Thoracic aorta (tissue), 2 donors: ENCODE results near the gene RHOXF1. TPM values are rescaled to one million over a fixed set of nuclear protein-coding genes. Genes with fewer than 3 reads are reported as not detected.
"Not testable (repeated sequence)": the region's sequence is repeated elsewhere in the genome, so short reads cannot be mapped to it uniquely, and the experiment has no call there.

Source experiments
- ATAC-seq: fragments of 150-250 bp; one replicate; pipeline ENCODE4 v1.8.0; 2017; ENCODE audit warnings: low read depth; ENCODE audit not compliant: insufficient number of reproducible peaks, low FRiP score
- DNase-seq: peaks from one replicate; pipeline ENCODE4 v3.0.0-alpha.2; 2020; ENCODE audit warnings: low spot score
- H3K27ac ChIP-seq, 2 donors: fragments of 200-600 bp; sonication (generic); 1 replicate in 1 of 2; 2 replicates in 1 of 2; pipeline ENCODE4 v1.5.1; 2016; ENCODE audit warnings: mild to moderate bottlenecking in 2 of 2, moderate library complexity in 2 of 2
- H3K27me3 ChIP-seq: fragments of 200-600 bp; sonication (generic); replicated peaks from 2 replicates; pipeline ENCODE4 v1.6.0; 2016; ENCODE audit warnings: mild to moderate bottlenecking; ENCODE audit not compliant: insufficient read depth
- H3K36me3 ChIP-seq: fragments of 200-600 bp; sonication (generic); one replicate; pipeline ENCODE4 v1.5.1; 2016
- H3K4me1 ChIP-seq, 2 donors: fragments of 200-600 bp; sonication (generic); 1 replicate in 1 of 2; 2 replicates in 1 of 2; pipeline versions ENCODE4 v1.5.1 to v1.6.0; 2016; ENCODE audit warnings: low read depth in 2 of 2, mild to moderate bottlenecking in 1 of 2; ENCODE audit not compliant: control insufficient read depth in 1 of 2
- H3K4me3 ChIP-seq: fragments of 200-600 bp; sonication (generic); 2 replicates; pipeline ENCODE4 v1.5.1; 2016; ENCODE audit warnings: mild to moderate bottlenecking
- H3K9me3 ChIP-seq: fragments of 200-600 bp; sonication (generic); 2 replicates; pipeline ENCODE4 v1.5.1; 2016
- CTCF ChIP-seq: fragments of 200-600 bp; sonication (generic); IDR thresholded peaks from one replicate; pipeline ENCODE4 v1.5.1; 2019; ENCODE audit warnings: antibody characterized with exemption
- total RNA-seq, 2 donors: library from RNA; depleted of rRNA; stranded (reverse); fragments of >200 nt; gene quantifications; one replicate each; pipeline versions ENCODE4 v1.1.0 to v1.2.3, GENCODE V29; 2016

The RHOXF1 gene
- total RNA-seq, 2 donors from 2014 or later, result not detected

- no peak for TF ChIP-seq CTCF
- no peak for ATAC-seq
- no peak overlapping the region for H3K4me3 ChIP-seq
- H3K9me3 ChIP-seq, result no peaks in the 10 kb centered on the region
- H3K4me1 ChIP-seq, result no peaks in the 10 kb centered on the region
- H3K36me3 ChIP-seq, result no peaks in the 10 kb centered on the region
- DNase-seq, result no peak
- no peak overlapping the region for H3K27ac ChIP-seq
- H3K27me3 ChIP-seq, result no peaks in the 10 kb centered on the region
Observed at GRCh38 chrX:120090208-120090607, 25.5 kb downstream of the RHOXF1 start.

GRCh38 chrX:120087289-120088017 is 28.3 kb downstream of the RHOXF1 start:
- TF ChIP-seq CTCF, result no peak
- DNase-seq (no peak), ATAC-seq (no peak)
- Histone ChIP-seq H3K27me3 (no peaks in the 10 kb centered on the region), H3K27ac (no peak overlapping the region), H3K4me3 (no peak overlapping the region), H3K4me1 (no peaks in the 10 kb centered on the region), H3K36me3 (no peaks in the 10 kb centered on the region), H3K9me3 (no peaks in the 10 kb centered on the region)

DNA sequence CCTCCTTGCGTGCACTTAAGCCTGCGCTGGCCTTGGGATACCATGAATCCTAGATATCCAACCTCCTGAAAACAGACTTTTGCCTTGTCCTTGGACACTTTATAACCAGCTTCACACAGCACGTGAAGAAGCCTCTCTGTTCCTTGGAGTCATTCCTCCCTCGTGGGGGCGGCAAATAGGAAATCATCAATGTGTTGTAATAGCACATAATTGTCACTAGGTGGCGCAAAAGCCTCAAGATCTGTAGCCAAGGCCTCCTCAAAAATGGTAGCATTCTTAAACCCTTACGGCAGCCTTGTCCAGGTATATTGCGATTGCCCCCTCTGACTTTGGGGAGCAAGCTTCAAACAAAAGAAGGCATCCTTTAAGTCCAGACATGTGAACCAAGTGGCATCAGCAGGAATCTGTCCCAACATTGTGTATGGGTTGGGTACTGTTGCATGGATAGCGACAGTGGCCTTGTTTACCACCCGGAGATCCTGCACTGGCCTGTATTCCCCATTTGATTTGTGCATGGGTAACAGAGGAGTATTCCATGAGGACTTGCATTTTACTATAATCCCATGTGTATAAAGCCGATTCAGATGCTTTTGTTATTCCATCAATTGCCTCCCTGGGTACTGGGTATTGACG is 30.0 kb downstream of the RHOXF1 start:
- H3K4me3 ChIP-seq, H3K36me3 ChIP-seq, DNase-seq, H3K9me3 ChIP-seq, H3K27me3 ChIP-seq, H3K4me1 ChIP-seq, H3K27ac ChIP-seq, ATAC-seq: not testable (repeated sequence)

GRCh38 chrX:120077590-120077989 is 38.1 kb downstream of the RHOXF1 start, which contains the start of gene RHOXF2B:
Gene RHOXF2B (minus strand): TSS chrX:120077690. CDS start chrX:120077552, 138 bp downstream.
- not testable (repeated sequence) for H3K4me1 ChIP-seq, H3K9me3 ChIP-seq, ATAC-seq, H3K4me3 ChIP-seq, H3K27ac ChIP-seq, H3K27me3 ChIP-seq, DNase-seq, H3K36me3 ChIP-seq

GRCh38 chrX:120066169-120066568 is 49.5 kb downstream of the RHOXF1 start:
- ATAC-seq, H3K9me3 ChIP-seq, H3K27me3 ChIP-seq, H3K4me1 ChIP-seq, H3K36me3 ChIP-seq, H3K27ac ChIP-seq, DNase-seq, H3K4me3 ChIP-seq: not testable (repeated sequence)

Other genes with a start within 250 kb of the RHOXF1 start
- 10 to 100 TPM in 1 of 2 donors, 1 to 10 TPM in 1; 6.1 to 13.8 TPM for gene RNF113A, start 244.2 kb downstream of the RHOXF1 start, total RNA-seq
- 10 to 100 TPM; 30.5 to 41.1 TPM for gene NDUFA1, start 244.1 kb downstream of the RHOXF1 start, total RNA-seq
- not detected for gene AKAP14, start 220.0 kb downstream of the RHOXF1 start, total RNA-seq
- gene NKAP, start 172.2 kb downstream of the RHOXF1 start, total RNA-seq, result 10 to 100 TPM in 1 of 2 donors, 1 to 10 TPM in 1; 5.8 to 13.0 TPM
- not detected for gene RHOXF2B, start 38.2 kb downstream of the RHOXF1 start, total RNA-seq
- gene RHOXF2, start 42.7 kb upstream of the RHOXF1 start, total RNA-seq, result not detected
- 10 to 100 TPM in 1 of 2 donors, 1 to 10 TPM in 1; 6.4 to 15.4 TPM for gene ZBTB33, start 134.9 kb upstream of the RHOXF1 start, total RNA-seq
- 1 to 10 TPM; 1.1 TPM for gene TMEM255A, start 195.5 kb upstream of the RHOXF1 start, total RNA-seq
- gene ATP1B4, start 246.2 kb upstream of the RHOXF1 start, total RNA-seq, result not detected